HL-60 (cell line): Measurements from ENCODE around the gene TENM3.

Experiments
- DNase-seq, 2 experiments: peaks; one replicate each; pipeline ENCODE4 v3.0.0-alpha.2; 2010 to 2020; ENCODE audit warnings: low read depth in 1 of 2, low spot score in 1 of 2
- H3K27ac ChIP-seq: fragments of 250-450 bp; sonication (Bioruptor Pico); replicated peaks from 2 replicates; pipeline ENCODE4 v1.5.1; 2020; ENCODE audit warnings: mild to moderate bottlenecking, moderate library complexity
- H3K27me3 ChIP-seq: fragments of 250-450 bp; sonication (Bioruptor Pico); 2 replicates; pipeline ENCODE4 v1.5.1; 2021; ENCODE audit warnings: mild to moderate bottlenecking, moderate library complexity; ENCODE audit not compliant: insufficient read depth, poor library complexity, severe bottlenecking
- H3K4me3 ChIP-seq: replicated peaks from 2 replicates; pipeline ENCODE4 v1.5.1; 2011; ENCODE audit warnings: mild to moderate bottlenecking, control low read depth, low read length; ENCODE audit not compliant: insufficient read depth
- CTCF ChIP-seq: IDR thresholded peaks from one replicate; pipeline ENCODE4 v1.5.1; 2011; ENCODE audit warnings: low read length, control low read depth, inconsistent platforms; ENCODE audit not compliant: insufficient read depth
- GABPA ChIP-seq: IDR thresholded peaks from 2 replicates; pipeline ENCODE4 v1.6.1; 2012; ENCODE audit warnings: low read depth
- POLR2AphosphoS5 ChIP-seq: IDR thresholded peaks from 2 replicates; pipeline ENCODE4 v1.6.1; 2012; ENCODE audit warnings: low read depth
- SPI1 ChIP-seq: IDR thresholded peaks from 2 replicates; pipeline ENCODE4 v1.6.1; 2012; ENCODE audit warnings: low read depth, mild to moderate bottlenecking, borderline replicate concordance
- TF ChIP-seq, protein P1 (sequence below): IDR thresholded peaks from 2 replicates; pipeline ENCODE4 v1.6.1; 2012; ENCODE audit warnings: low read depth; ENCODE audit not compliant: insufficient replicate concordance

TENM3 gene

GRCh38 chr4:182619660-182620059 lies 376.5 kb downstream of the TENM3 start:
- H3K27ac ChIP-seq = no peak overlapping the region
- no peaks in the 10 kb centered on the region for H3K27me3 ChIP-seq
- DNase-seq = no peak
- no peak overlapping the region for H3K4me3 ChIP-seq
- TF ChIP-seq, protein P1, sequence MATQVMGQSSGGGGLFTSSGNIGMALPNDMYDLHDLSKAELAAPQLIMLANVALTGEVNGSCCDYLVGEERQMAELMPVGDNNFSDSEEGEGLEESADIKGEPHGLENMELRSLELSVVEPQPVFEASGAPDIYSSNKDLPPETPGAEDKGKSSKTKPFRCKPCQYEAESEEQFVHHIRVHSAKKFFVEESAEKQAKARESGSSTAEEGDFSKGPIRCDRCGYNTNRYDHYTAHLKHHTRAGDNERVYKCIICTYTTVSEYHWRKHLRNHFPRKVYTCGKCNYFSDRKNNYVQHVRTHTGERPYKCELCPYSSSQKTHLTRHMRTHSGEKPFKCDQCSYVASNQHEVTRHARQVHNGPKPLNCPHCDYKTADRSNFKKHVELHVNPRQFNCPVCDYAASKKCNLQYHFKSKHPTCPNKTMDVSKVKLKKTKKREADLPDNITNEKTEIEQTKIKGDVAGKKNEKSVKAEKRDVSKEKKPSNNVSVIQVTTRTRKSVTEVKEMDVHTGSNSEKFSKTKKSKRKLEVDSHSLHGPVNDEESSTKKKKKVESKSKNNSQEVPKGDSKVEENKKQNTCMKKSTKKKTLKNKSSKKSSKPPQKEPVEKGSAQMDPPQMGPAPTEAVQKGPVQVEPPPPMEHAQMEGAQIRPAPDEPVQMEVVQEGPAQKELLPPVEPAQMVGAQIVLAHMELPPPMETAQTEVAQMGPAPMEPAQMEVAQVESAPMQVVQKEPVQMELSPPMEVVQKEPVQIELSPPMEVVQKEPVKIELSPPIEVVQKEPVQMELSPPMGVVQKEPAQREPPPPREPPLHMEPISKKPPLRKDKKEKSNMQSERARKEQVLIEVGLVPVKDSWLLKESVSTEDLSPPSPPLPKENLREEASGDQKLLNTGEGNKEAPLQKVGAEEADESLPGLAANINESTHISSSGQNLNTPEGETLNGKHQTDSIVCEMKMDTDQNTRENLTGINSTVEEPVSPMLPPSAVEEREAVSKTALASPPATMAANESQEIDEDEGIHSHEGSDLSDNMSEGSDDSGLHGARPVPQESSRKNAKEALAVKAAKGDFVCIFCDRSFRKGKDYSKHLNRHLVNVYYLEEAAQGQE = no peak
- TF ChIP-seq GABPA = no peak
- no peak for TF ChIP-seq CTCF

DNA sequence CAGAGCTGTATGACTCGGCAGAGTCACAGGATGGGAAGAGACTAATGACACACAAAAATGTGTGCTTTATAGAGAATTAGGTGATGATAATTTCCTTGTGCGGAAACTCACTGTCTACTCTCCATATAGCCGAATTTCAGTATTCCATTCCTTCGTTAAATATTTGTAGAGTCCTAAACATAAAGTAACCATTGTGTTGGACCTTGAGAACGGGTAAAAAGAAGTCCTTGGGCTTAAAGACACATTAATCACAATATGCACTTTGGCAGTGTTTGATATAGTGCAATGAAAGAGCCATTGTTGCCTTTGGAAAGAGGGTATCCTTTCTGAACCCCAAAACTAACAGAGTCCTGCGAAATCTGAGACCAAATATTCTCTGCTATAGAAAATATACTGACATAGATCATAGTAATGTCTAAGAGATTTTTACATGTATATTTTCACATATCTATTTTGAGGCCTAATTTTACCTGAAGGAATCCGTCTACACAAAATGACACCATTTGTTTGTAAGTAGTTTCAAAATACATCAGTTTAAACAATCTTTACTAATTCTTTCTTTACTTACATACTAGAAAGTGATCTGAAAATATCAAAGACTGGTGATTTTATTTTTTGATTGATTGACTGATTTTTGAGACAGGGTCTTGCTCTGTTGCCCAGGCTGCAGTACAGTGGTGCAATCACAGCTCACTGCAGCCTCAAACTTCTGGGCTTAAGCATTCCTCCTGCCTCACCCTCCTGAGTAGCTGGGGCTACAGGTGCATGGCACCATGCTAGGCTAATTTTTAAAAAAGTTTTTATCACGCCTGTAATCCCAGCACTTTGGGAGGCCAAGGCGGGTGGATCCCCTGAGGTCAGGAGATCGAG lies 377.1 kb downstream of the TENM3 start:
- no peak for DNase-seq
- no peak for TF ChIP-seq SPI1
- TF ChIP-seq GABPA = no peak
- TF ChIP-seq, protein P1 = no peak
- TF ChIP-seq CTCF = no peak
- no peak for TF ChIP-seq POLR2AphosphoS5
- H3K4me3 ChIP-seq = no peak overlapping the region
- H3K27me3 ChIP-seq = no peaks in the 10 kb centered on the region
- H3K27ac ChIP-seq = no peak overlapping the region

DNA sequence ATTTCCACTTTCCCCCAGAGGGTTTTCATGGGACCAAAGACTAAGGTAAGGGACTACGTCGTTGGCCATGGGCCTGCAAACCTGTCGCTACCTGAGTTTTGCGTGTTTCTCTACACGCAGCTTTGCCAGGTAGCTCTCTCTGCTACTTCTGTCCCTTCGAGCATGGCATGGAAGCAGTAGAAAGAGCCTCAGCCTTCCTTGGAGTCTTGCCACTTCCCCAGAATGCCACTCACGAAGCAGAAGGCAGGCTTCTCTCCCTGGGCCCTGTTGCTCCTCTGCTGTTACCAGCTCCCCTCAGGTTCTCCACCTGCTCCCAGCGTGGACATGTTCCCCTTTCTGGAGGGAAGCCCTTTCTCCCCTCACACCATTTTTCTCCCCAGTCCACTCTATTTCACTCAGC lies 381.1 kb downstream of the TENM3 start:
- H3K27me3 ChIP-seq = no peaks in the 10 kb centered on the region
- no peak for DNase-seq
- no peak overlapping the region for H3K4me3 ChIP-seq
- TF ChIP-seq, protein P1 = no peak
- TF ChIP-seq POLR2AphosphoS5 = no peak
- no peak for TF ChIP-seq CTCF
- TF ChIP-seq SPI1 = no peak
- TF ChIP-seq GABPA = no peak
- no peak overlapping the region for H3K27ac ChIP-seq
